GM19025 (cell line): ENCODE data around the gene LCLAT1.
"Not testable (repeated sequence)": the region's sequence is repeated elsewhere in the genome, so short reads cannot be mapped to it uniquely, and the experiment has no call there.

ENCODE experiments used
- ATAC-seq: cut with Tn5 transposase; IDR thresholded peaks from one replicate; pipeline ENCODE4 v1.9.1; 2021; ENCODE audit warnings: mild to moderate bottlenecking, low read depth, moderate library complexity; ENCODE audit not compliant: unreplicated experiment

Gene LCLAT1

DNA sequence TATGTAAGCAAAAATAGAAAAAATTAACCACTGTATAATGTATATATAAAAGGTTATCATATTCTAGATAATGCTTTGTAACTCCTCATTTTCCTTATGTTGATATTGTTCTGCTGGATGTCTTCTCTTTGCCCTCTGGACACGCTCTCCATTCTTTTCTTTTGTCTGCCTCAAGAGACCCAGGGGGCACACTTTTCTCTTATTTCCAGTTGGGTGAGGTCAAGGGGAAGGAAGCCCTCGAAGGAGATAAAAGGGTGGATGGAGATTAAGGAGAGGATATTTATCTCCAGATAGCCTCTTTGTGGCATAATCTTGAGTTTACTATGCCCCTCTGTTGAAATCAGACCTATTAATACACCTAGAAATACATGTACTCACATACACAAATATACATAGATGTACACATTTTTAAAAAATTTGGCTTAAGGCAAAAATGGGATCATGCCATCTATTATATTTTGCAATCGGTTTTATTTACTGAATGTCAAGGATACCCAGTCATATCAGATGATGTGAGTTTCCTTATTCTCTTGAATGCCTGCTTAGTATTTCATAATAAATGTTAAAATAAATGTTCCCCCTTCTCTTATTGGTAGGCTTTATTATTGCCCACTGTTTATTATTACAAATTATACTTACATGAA lies 65.3 kb downstream of the LCLAT1 start:
- no peak for ATAC-seq

- not testable (repeated sequence) for ATAC-seq
These were observed 66.6 kb downstream of the LCLAT1 start for GRCh38 chr2:30513649-30514048.

- ATAC-seq, result no peak
These were observed 67.2 kb downstream of the LCLAT1 start for GRCh38 chr2:30514134-30514847.

DNA sequence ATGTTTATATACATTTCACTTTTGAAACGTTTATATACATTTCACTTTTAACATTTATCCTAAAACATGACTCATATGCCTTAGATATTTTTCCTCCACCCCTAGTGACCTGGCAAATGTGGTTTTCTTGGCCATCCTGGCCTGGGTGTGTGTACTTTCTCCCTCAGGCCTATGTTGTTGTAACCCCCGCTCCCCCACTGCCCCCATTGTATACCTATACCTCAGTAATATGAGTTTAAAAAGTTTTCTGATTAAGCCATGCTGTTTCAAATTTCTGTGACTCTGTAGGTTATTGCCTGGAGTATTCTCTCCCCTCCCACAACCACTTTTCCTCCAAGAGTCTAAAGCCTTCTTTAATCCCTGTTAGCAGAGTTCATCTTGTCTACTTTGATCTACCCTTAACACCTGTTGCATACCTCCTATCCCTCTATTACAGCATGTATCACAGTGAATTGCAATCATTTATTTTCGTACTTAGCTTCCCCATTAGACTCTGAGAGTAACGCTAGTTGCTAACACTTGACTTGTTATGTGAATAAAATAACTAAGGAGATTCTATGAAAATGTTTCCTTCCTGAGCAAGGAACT lies 67.9 kb downstream of the LCLAT1 start:
- no peak for ATAC-seq

GRCh38 chr2:30516166-30516565 lies 69.1 kb downstream of the LCLAT1 start:
- ATAC-seq, result no peak

DNA sequence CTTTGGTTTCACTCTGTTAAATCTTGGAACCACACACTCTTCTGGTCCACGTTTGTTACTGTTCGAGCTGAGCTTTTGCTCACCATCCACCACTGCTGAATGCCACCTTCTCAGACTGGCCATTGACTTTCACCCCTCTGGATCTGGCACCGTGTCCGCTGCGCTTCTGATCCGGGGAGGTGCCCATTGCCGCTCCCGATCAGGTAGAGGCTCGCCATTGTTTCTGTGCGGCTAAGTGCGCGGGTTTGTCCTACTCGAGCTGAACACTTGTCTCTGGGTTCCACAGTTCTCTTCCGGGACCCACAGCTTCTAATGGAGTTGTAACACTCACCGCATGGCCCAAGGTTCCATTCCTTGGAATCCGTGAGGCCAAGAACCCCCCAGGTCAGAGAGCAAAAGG lies 72.8 kb downstream of the LCLAT1 start:
- no peak for ATAC-seq

- ATAC-seq, result no peak
These were observed 75.4 kb downstream of the LCLAT1 start for GRCh38 chr2:30522421-30522820.

DNA sequence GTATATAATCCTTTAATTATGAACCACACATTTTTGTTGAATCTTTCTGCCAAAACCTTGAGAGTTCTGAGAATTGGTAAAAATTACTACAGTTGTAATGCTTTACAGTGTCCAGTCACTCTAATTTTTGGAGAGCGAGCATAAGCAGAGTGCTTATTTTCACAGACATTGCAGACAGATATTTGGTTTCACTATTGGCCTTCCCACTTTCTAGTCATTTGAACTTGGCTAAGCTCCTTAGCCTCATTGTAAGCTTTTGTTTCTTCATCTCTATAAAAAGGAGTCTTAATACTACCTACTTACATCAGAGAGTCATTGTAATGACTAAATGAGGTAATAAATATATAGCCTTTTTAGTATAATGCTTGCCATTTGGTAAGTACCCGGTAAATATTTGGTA lies 80.4 kb downstream of the LCLAT1 start:
- ATAC-seq, result no peak

DNA sequence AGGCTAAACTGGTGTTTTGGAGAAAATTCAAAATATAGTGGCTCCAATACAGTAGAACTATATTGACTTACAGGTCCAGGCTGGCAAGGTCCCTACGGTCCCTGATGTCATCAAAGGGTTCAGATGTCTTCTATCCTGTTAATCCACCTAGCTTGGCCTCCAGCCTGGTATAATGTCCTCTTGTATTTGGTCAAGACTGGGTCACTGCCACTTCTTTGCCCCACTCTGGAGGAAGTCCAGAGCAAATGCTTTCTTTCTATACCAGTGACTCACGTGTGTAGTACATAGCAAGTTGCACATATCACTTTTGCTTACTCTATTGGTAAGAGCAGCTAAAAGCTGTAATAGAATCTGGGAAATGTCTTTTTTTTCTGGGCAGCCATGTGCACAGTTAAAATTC lies 80.8 kb downstream of the LCLAT1 start:
- ATAC-seq, result no peak

- ATAC-seq, result no peak
These were observed 83.3 kb downstream of the LCLAT1 start for GRCh38 chr2:30530346-30530745.

DNA sequence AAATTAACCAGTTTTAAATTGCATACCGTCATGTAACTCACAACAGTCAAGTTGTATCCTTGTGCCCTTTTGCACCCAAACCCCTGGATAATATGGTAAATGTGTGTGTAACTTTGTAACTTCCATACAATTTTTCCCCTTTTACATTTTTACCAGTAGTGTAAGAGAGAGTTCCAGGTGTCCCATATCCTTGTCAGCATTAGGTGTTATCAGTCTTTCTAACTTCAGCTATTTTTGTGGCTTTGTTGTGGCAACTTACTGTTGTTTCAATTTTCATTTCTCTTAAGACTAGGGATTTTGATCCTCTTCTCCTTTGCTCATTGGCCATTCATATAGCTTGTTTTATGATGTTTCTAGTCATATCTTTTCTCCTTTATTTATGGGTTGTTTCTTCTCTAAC lies 94.6 kb downstream of the LCLAT1 start:
- ATAC-seq, result no peak

DNA sequence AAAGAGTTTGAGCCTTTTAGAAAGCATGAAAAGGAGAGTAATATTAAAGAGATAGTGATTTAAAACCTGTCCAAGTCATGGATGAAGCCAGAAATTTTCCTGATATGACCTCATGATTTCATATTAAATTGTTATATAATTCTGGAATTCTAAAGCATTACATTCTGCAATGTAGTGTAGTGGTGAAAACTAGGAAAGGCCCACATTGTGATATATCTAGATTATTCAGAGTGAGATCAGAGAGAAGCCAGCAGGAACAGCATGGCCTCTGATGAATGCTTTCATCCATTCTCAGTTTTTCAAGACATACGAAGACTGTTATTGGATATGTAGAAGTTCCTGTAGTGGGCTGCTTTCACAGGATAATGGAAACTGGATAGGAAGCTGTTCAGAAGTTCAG lies 98.8 kb downstream of the LCLAT1 start:
- no peak for ATAC-seq

DNA sequence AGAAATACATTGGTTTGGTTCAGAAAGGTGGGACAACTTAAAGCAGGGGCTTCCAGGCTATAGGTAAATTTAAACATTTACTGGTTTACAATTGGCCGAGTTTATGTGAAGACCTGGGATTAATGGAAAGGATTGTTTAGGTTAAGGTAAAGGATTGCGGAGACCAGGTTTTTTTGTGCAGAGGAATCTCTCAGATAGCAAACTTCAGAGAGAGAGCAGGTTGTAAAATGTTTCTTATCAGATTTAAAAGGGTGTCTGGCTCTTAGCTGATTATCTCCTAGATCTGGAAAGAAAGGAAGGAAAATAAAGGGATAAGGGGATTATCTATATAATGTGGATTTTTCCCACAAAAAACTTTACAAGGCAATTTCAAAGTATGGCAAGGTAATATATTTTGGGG lies 101.3 kb downstream of the LCLAT1 start:
- no peak for ATAC-seq

GRCh38 chr2:30549096-30549495 lies 102.0 kb downstream of the LCLAT1 start:
- no peak for ATAC-seq

DNA sequence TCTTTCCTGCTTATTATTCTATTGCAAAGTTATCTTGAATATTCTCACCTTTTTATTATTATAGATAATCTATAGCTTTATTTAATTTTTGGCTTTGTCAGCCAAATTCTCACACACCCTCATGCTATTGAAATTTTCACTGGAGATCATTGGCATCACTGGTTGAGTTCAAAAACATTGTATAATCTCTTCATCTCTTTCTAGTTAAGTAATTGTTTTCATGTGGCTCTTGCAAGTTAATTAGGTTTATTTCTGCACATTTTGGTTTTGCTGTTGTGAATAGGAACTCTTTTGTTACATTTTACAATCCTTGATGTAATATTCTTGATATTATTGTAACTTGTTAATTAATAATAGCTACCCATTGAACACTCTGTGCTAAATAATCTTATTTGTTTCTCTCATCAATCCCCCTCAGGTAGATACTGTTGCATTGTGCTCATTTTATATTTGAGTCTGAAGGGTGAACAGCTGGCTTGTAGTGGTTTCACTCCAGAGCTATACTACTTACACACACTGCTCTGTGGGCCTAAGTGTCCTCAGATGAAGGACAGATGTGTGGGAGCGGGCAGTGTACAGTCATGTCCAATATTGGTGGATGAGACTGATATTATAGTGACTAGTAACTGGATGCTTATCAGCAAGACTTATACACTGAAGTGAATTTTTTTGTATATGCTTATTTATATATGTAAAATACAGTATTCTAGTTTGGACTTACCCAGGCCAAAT lies 112.7 kb downstream of the LCLAT1 start:
- ATAC-seq, result no peak

DNA sequence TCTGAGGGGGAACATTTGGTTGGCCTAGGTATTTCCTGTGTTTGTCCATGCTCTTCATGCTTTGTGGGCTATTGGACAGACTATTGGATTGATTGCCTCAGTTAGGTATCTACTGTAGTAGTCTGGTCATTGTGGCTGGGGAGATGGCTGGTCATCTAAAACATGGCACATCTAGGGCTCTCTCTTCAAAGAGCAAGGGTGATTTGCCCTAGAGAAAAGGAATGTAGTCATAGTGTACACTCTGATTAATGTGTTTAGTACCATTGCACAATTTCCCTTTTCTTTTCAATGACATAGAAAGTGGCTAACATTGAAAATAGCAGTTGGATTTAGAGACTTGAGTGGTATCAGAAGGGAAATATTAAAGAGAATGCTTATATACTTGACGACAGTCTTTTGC lies 114.3 kb downstream of the LCLAT1 start:
- no peak for ATAC-seq

- no peak for ATAC-seq
These were observed 118.9 kb downstream of the LCLAT1 start for GRCh38 chr2:30565851-30566358.

- ATAC-seq, result no peak
These were observed 119.6 kb downstream of the LCLAT1 start for GRCh38 chr2:30566631-30567030.

GRCh38 chr2:30567317-30567716 lies 120.3 kb downstream of the LCLAT1 start:
- ATAC-seq, result no peak

GRCh38 chr2:30569946-30570345 lies 122.9 kb downstream of the LCLAT1 start:
- ATAC-seq, result no peak

GRCh38 chr2:30577151-30577550 lies 130.1 kb downstream of the LCLAT1 start:
- no peak for ATAC-seq
